NCI-H2227 (cell line): ENCODE data around the gene RAPGEFL1.
"Not testable (repeated sequence)": the region's sequence is repeated elsewhere in the genome, so short reads cannot be mapped to it uniquely, and the experiment has no call there.

Source experiments
- DNase-seq: peaks from one replicate; lab custom pipeline; 2025; ENCODE audit not compliant: unreplicated experiment; lab: John Stamatoyannopoulos, UW

Gene RAPGEFL1, protein sequence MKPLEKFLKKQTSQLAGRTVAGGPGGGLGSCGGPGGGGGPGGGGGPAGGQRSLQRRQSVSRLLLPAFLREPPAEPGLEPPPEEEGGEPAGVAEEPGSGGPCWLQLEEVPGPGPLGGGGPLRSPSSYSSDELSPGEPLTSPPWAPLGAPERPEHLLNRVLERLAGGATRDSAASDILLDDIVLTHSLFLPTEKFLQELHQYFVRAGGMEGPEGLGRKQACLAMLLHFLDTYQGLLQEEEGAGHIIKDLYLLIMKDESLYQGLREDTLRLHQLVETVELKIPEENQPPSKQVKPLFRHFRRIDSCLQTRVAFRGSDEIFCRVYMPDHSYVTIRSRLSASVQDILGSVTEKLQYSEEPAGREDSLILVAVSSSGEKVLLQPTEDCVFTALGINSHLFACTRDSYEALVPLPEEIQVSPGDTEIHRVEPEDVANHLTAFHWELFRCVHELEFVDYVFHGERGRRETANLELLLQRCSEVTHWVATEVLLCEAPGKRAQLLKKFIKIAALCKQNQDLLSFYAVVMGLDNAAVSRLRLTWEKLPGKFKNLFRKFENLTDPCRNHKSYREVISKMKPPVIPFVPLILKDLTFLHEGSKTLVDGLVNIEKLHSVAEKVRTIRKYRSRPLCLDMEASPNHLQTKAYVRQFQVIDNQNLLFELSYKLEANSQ

DNA sequence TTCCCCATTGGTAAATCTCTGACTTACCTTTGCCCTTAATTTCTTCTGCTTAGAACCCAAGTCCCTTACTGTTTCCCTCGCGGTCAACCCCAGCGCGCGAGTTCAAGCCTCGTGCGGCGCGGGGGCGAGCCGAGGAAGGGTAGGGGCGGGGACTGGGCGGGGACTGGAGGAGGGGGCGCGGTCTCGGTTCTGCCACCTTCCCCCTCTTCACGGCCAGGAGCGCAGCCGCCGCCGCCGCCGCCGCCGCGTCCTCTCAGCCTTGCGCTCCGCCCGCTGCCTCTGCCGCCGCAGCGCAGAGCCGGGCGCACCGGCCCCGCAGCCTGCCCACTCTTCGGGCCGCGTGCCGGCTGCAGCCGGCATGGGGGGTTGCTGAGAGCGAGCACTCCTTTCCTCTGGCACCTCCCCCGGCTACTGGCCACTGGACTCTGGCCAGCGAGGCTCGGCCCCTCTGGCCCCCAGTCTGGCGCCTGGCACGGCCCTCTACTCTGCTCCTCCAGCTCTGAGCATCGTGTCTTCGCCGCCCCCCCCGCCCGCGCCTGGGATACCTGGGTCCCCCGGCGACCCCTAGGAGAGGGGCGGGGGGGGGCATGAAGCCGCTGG is at the start of gene RAPGEFL1:
TSS of gene RAPGEFL1 (plus strand) at position 196 of the 600 bp plus-strand sequence. CDS start at position 588, 392 bp downstream.
- DNase-seq: peak; percentile 90

DNA sequence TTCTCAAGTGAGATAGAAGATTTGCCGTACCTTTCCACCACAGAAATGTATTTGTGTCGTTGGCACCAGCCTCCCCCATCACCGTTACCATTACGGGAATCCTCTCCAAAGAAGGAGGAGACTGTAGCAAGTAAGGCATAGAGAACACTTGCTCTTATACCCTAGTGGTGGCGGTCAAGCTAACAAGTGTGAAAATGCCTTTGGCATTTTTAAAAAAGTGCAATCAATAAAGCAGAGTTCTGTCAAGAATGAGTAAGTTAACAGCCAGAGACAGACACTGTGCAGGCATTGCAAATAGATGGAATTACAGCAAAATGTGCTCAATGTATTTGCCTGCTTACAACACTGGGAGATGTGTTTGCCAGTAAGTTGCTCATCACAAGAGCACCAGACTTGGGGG is 47.8 kb upstream of the RAPGEFL1 start:
- no peak for DNase-seq

DNA sequence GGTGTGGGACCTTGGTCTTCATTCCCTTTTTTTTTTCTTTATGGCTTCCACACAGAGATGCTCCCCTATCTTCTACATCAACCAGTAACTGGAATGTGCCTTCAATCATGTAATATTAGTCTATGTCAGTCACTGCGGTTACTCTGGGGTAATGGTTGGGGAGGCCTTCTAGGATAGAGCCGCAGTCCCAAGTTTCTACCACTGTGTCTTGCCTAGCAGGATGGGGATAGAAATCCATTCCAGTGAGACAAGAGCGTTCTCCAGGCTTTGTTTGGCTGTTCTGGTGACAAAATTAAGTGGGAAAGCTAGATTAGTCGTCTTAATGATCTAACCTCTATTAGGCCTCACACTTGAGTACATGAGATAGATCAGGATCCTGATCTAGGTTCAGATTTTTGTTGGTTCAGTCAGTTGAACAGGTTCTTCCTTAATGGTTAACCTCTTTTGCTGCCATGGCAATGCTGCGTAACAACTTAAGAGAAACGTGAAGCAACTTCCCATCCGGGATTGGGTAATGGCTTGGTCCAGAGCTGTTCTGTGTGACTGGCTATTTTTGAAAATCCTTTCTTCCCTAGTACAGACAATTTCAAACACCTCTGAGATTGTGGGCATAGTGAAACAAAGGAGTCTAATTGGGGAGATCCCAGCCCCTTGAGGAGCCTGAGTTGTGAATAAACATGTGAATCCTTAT is 46.8 kb upstream of the RAPGEFL1 start:
- no peak for DNase-seq

DNA sequence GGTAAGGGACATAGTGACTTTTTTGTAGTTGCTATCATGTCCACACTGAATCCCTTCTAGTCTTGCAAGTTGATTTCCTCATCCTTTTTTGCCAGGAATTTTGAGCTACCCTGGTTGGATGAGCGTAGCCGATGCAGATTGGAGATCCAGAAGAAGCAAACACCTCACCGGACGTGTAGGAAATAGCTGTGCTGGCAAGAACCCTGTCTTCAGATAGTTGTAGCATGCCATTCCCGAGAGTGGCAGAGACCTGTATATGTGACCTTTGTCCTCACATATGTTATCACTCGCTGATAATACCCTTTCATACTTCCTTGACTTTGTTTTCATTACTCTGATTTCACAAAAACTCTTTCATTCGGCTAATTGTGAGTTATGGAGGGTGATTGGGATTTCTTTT is 43.1 kb upstream of the RAPGEFL1 start:
- DNase-seq: no peak

DNA sequence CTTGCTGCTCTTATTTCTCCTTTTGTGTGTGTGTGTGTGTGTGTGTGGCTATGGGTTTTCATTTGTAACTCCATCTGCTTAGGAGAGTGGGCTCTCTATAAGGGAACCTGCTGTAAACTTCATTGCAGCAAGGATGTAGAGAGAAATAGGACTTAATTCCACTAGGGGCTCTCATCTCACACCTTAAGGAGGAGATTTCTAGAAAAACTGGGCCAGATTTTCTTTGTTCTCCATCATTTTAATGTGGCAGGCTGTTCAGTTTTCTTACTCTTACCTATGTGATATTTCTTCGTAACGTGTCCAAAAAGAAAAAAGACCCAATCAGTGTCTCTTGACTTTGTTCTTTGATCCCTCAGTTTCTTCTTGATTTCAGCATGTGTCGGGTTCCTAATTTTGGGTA is 41.5 kb upstream of the RAPGEFL1 start:
- no peak for DNase-seq

DNA sequence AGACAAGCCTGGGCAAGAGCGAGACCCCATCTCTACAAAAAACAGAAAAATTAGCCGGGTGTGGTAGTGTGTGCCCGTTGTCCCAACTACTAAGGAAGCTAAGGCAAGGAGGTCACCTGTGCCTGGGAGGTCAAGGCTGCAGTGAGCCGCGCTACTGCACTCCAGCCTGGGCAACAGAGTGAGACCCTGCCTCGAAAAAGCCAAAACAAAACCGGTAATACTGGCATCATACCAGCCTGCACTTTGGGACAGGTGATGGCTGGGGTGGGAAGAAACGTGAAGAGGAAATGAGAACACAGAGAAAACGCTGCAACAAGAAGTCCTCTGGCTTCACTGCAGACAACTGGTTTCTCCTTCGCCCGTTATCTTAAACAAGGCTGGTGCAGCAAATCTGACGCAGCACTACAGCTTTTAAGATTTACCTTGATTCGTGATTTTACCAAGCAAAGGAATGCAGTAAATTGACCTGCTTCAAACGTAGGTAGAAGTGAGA is 37.7 kb upstream of the RAPGEFL1 start:
- no peak for DNase-seq

DNA sequence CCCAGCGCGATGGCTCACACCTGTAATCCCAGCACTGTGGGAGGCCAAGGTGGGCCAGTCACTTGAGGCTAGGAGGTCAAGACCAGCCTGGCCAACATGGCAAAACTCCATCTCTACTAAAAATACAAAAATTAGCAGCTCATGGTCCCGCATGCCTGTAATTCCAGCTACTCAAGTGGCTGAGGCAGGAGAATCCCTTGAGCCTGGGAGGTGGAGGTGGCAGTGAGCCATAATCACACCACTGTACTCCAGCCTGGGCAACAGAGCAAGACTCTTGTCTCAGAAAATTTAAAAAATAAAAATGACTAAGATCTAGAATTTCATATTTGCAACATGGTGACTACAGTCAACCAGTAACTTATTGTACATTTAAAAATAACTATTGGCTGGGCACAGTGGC is 34.1 kb upstream of the RAPGEFL1 start:
- not testable (repeated sequence) for DNase-seq

DNA sequence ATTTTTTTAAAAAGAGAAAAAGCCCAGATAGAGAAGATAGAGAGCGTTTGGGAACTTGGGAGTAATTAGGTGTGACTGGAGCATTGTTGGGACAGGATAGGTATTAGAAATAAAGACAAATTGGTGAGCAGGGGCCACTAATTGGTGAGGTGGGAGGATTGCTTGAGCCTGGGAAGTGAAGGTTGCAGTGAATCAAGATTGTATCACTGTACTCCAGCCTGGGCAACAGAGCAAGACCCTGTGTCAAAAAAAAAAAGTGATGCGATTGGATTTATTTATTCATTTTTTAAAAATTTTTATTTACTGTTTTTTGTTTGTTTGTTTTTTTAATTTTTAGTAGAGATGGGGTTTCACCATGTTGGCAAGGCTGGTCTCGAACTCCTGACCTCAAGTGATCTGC is 31.8 kb upstream of the RAPGEFL1 start:
- DNase-seq: no peak

DNA sequence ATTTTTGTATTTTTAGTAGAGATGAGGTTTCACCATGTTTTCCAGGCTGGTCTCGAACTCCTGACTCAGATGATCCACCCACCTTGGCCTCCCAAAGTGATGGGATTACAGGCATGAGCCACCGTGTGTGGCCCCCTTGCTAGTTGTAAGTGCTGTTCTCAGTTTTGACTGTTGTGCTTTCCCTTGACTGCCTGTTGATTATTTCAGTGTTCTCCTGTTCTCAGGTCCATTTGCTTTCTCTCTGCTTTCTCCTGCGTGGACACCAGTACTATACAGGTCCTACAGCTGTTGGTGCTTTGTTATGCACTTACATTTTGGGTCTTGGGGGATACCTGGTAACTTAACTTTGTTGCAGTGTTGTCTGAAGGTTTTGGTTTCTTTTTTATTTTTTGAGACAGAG is 28.7 kb upstream of the RAPGEFL1 start:
- DNase-seq: no peak

DNA sequence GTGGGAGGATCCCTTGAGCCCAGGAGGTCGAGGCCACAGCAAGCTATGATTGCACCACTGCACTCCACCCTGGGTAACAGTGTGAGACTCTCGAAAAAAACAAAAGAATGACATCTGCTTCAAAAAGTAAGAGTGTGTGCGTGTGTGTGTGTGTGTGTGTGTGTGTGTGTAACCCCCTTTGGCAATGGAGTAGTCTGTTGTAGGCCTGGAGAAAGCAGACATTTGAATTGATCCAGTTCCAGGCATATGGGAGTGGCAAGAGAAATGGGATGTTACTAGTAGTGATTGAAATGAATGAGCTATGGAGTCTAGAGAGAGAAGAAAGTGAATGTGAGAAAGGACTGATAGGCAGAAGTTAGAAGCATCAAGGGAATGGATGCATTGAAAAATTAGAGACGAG is 27.0 kb upstream of the RAPGEFL1 start:
- peak; percentile 25 for DNase-seq

DNA sequence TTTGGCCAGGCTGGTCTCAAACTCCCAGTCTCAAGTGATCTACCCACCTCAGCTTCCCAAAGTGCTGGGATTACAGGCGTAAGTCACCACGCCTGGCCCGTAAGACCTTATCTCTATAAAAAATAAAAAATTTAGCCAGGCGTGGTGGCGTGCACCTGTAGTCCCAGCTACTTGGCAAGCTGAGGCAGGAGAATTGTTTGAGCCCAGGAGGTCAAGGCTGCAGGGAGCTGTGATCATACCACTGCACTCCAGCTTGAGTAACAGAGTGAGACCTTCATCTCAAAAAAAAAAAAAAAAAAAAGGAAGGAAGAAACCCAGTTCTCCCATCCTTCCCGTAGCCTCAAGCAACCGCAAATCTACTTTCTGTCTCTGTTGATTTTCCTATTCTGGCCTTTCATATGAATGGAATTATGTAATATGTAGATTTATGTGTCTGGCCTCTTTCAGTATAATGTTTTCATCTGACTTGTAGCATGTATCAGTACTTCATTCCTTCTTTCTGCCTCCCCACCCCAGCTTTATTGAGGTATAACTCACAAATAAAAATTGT is 25.8 kb upstream of the RAPGEFL1 start:
- no peak for DNase-seq

DNA sequence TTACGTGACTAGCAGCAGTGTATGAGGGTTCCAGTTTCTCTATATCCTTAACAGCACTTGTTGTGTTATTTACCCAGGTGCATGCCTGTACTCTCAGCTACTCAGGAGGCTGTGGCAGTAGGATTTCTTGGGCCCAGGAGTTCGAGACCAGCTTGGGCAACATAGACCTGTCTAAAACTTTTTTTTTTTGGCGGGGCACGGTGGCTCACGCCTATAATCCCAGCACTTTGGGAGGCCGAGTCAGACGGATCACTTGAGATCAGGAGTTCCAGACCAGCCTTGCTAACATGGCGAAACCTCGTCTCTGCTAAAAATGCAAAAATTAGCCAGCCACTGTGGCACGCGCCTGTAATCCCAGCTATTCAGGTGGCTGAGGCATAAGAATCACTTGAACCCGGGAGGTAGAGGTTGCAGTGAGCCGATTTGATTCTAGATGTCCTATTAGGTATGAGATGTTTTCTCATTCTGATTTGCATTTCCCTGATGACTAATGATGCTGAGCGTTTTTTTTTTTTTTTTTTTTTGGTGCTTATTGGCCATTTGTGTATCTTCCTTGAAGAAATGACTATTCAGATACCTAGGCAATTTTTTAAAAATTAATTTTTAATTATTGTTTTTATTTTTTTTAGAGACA is 23.6 kb upstream of the RAPGEFL1 start:
- no peak for DNase-seq

DNA sequence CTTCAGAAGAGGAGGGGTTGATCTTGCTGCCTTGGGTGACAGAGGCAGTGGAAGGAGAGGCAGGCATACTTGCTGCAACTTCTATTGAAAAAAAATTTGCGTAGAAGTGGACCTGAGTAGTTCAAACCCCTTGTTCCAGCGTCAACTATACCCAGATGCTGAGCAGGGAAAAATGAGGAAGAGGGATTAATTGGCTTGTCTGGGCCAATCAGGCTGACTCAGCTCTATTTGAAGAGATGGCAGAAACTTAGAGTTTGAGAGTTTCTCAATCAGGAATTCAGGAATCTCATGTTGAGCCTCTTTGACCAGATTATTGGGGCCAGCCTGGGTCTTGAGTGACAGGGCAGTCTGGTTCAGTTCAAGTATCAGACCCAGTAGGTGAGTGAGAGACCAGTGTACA is 19.3 kb upstream of the RAPGEFL1 start:
- DNase-seq: no peak

DNA sequence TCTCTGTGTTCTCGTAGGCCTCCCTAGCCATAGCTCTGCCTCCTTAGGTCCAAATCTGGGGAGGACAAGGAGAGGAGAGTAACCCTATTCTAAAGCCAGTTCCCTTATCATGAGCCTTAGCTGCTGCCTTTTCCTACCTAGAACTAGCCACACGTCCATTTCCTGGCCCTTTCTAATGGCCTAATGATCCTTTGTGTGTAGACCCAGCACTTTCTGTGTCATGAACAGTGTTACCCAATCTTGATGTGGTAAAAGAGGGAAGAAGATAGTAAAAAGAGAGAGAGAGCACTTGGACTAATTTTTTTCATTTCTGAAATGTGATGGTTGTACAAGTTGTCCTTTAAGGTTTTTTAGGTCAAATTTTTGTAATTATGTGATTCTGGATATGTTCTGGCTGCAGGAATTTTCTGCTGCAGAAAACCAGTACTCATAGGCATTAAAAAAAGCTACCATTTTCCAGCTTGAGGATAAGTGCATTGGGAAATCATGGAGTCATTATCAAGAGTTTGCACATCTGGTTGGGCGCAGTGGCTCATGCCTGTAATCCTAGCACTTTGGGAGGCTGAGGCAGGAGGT is 18.7 kb upstream of the RAPGEFL1 start:
- no peak for DNase-seq

DNA sequence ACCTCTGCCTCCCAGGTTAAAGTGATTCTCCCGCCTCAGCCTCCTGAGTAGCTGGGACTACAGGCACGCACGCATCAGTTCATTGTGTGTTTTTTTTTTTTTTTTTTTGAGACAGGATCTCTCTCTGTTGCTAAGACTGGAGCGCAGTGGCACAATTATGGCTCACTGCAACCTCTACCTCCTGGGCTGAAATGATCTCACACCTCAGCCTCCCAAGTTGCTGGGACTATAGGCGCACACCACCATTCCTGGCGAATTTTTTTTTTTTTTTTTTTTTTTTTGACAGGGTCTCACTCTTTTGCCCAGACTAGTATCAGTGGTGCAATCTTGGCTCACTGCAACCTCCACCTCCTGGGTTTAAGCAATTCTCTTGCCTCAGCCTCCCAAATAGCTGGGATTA is 17.8 kb upstream of the RAPGEFL1 start:
- no peak for DNase-seq

DNA sequence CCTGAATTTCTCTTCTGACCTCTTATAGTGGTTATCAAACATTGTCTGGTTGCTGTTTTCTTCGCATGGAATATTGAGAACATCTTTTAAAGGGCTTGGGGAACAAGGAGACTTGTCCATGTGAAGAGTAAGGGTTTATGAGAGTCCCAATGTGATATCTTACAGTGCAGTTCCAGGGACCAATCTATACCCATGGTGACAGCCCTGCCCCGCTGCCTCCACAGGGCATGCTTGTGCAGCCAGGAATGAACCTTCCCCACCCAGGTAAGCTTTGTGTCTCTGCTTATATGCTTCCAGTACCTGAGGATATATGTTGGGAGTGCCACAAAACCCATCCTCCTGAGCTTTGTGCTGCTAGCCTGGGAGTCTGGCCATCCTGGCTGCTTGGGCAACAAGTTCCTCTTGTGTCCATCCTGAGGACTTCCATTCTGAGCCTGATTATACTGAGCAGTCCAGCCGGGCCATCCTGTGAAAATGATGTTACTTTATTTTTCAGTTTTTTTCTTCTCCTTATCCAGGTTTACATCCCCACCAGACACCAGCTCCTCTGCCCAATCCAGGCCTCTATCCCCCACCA is 9.5 kb upstream of the RAPGEFL1 start:
- DNase-seq: no peak

DNA sequence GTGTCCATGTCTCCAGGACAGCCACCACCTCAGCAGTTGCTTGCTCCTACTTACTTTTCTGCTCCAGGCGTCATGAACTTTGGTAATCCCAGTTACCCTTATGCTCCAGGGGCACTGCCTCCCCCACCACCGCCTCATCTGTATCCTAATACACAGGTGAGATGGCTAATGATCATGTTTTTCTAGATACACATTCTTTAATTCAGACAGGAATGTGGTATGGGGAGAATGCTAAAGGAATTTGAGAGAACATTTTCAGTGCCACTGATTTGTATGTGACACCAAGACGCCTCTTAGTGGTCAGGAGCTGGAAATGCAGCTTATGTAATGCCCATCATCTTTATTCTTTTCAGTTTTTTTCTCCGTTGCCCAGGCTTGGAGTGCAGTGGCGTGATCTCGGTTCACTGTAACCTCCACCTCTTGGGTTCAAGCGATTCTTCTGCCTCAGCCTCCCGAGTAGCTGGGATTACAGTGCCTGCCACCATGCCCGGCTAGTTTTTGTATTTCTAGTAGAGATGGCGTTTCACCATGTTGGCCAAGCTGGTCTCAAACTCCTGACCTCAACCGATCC is 8.9 kb upstream of the RAPGEFL1 start:
- peak; percentile 65 for DNase-seq

DNA sequence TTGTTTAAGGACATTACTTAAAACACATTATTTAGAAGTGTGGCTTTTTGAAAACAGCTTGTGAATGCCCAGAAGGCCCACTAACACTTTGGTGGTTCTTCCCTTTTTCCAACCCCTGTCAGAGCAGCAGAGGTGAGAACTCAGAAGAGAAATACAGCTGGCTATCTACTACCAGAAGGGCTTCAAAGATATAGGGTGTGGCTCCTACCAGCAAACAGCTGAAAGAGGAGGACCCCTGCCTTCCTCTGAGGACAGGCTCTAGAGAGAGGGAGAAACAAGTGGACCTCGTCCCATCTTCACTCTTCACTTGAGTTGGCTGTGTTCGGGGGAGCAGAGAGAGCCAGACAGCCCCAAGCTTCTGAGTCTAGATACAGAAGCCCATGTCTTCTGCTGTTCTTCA is 6.9 kb upstream of the RAPGEFL1 start:
- no peak for DNase-seq

DNA sequence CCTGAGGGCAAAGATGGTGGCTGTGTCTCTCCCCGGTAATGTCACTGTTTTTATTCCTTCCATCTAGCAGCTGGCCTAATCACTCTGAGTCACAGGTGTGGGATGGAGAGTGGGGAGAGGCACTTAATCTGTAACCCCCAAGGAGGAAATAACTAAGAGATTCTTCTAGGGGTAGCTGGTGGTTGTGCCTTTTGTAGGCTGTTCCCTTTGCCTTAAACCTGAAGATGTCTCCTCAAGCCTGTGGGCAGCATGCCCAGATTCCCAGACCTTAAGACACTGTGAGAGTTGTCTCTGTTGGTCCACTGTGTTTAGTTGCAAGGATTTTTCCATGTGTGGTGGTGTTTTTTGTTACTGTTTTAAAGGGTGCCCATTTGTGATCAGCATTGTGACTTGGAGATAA is 5.5 kb upstream of the RAPGEFL1 start:
- DNase-seq: no peak
